H1 (cell line): ENCODE measurements around the gene APMAP. TPM values are rescaled to one million over a fixed set of nuclear protein-coding genes. Genes with fewer than 3 reads are reported as not detected.
A peak's percentile ranks its signal among the peaks of the same experiment; 100 is the strongest.

Experiments used
- CTCF ChIA-PET: fragments of 300-600 bp; sonication (Branson Sonifier 250); formaldehyde crosslinking; loops from one replicate; lab custom pipeline; 2021; ENCODE audit not compliant: partially characterized antibody; lab: Charles Lee
- POLR2A ChIA-PET: fragments of 300-600 bp; sonication (Branson Sonifier 250); formaldehyde crosslinking; loops from one replicate; lab custom pipeline; 2021; ENCODE audit warnings: inconsistent platforms; ENCODE audit not compliant: partially characterized antibody; lab: Charles Lee
- DNase-seq, 2 experiments: peaks; one replicate each; pipeline versions ENCODE4 v3.0.0 to v3.0.0-alpha.2; 2010 to 2022; ENCODE audit warnings: low spot score in 2 of 2, low read depth in 1 of 2, mixed read lengths in 1 of 2
- FAIRE-seq: peaks from 2 replicates; lab custom pipeline; 2011; peaks lifted over from hg19 to GRCh38; lab: Jason Lieb, UNC
- H2AFZ ChIP-seq: 2 replicates; pipeline ENCODE4 v1.8.1; 2012; ENCODE audit warnings: low read length, inconsistent platforms
- H2AK5ac ChIP-seq: 2 replicates; pipeline ENCODE4 v1.6.1; 2013; ENCODE audit warnings: low read depth, low read length
- H2BK120ac ChIP-seq: replicated peaks from 2 replicates; pipeline ENCODE3; 2013; ENCODE audit warnings: low read depth, low read length, inconsistent platforms
- H2BK12ac ChIP-seq: 2 replicates; pipeline ENCODE4 v1.6.1; 2013; ENCODE audit warnings: low read depth, low read length
- H2BK15ac ChIP-seq: 2 replicates; pipeline ENCODE4 v1.6.1; 2013; ENCODE audit warnings: low read length
- H2BK20ac ChIP-seq: 2 replicates; pipeline ENCODE4 v1.6.1; 2013; ENCODE audit warnings: low read length
- H2BK5ac ChIP-seq: 2 replicates; pipeline ENCODE4 v1.6.1; 2013; ENCODE audit warnings: low read depth, low read length
- H3K14ac ChIP-seq: 2 replicates; pipeline ENCODE4 v1.6.1; 2013; ENCODE audit warnings: inconsistent platforms; ENCODE audit not compliant: insufficient read length
- H3K18ac ChIP-seq: 2 replicates; pipeline ENCODE4 v1.6.1; 2013; ENCODE audit warnings: low read length; ENCODE audit errors: extremely low read depth
- H3K23ac ChIP-seq: 2 replicates; pipeline ENCODE4 v1.6.1; 2013; ENCODE audit warnings: inconsistent platforms; ENCODE audit not compliant: insufficient read length
- H3K23me2 ChIP-seq: 2 replicates; pipeline ENCODE4 v1.6.1; 2013; ENCODE audit warnings: low read depth, low read length
- H3K27ac ChIP-seq: 2 replicates; pipeline ENCODE4 v1.6.1; 2011; ENCODE audit warnings: low read depth, low read length, inconsistent platforms
- H3K27me3 ChIP-seq, 4 experiments: replicated peaks in 1 of 4; 1 replicate in 1 of 4; 2 replicates in 3 of 4; pipeline versions ENCODE4 v1.6.1 to v1.8.1; 2011 to 2013; ENCODE audit warnings: low read length in 3 of 4, mild to moderate bottlenecking in 3 of 4, inconsistent platforms in 2 of 4, mixed read lengths in 2 of 4, moderate library complexity in 1 of 4; ENCODE audit not compliant: control insufficient read depth in 3 of 4, insufficient read depth in 3 of 4; ENCODE audit errors: extremely low read depth in 1 of 4
- H3K36me3 ChIP-seq, 4 experiments: 2 replicates each; pipeline versions ENCODE4 v1.6.1 to v1.8.1; 2011 to 2013; ENCODE audit warnings: mild to moderate bottlenecking in 4 of 4, low read length in 3 of 4, moderate library complexity in 2 of 4, control low read depth in 1 of 4, inconsistent platforms in 1 of 4; ENCODE audit not compliant: insufficient read depth in 4 of 4, control insufficient read depth in 2 of 4
- H3K4ac ChIP-seq: replicated peaks from 2 replicates; pipeline ENCODE3; 2013; ENCODE audit warnings: low read length, low read depth, mixed read lengths, inconsistent platforms; ENCODE audit not compliant: insufficient read length
- H3K4me1 ChIP-seq, 4 experiments: replicated peaks in 1 of 4; 1 replicate in 1 of 4; 2 replicates in 3 of 4; pipeline versions ENCODE4 v1.6.1 to v1.8.1; 2011 to 2013; ENCODE audit warnings: low read length in 3 of 4, inconsistent platforms in 2 of 4, mixed read lengths in 1 of 4; ENCODE audit not compliant: insufficient read depth in 4 of 4, control insufficient read depth in 3 of 4
- H3K4me2 ChIP-seq, 2 experiments: 2 replicates each; pipeline versions ENCODE4 v1.6.1 to v1.8.1; 2011 to 2013; ENCODE audit warnings: low read depth in 2 of 2, low read length in 2 of 2, control low read depth in 1 of 2, inconsistent platforms in 1 of 2, mild to moderate bottlenecking in 1 of 2; ENCODE audit not compliant: insufficient read depth in 1 of 2
- H3K4me3 ChIP-seq, 4 experiments: fragments of 200-600, 300-600 bp in 1 of 4; sonication (generic), shearing (Covaris generic), sonication (Bioruptor Twin) in 1 of 4; 2 replicates each; pipeline versions ENCODE4 v1.5.1 to v1.8.1; 2011 to 2016; ENCODE audit warnings: low read length in 4 of 4, low read depth in 3 of 4, control low read depth in 2 of 4, inconsistent platforms in 2 of 4, mild to moderate bottlenecking in 2 of 4, mixed read lengths in 1 of 4, moderate library complexity in 1 of 4; ENCODE audit not compliant: insufficient read depth in 2 of 4; ENCODE audit errors: extremely low read depth in 1 of 4
- H3K56ac ChIP-seq: replicated peaks from 2 replicates; pipeline ENCODE3; 2013; ENCODE audit warnings: low read depth, mild to moderate bottlenecking, mixed read lengths, low read length, inconsistent platforms; ENCODE audit not compliant: insufficient read length
- H3K79me1 ChIP-seq: 2 replicates; pipeline ENCODE4 v1.6.1; 2013; ENCODE audit warnings: low read depth, low read length, control low read depth
- H3K79me2 ChIP-seq, 2 experiments: 2 replicates each; pipeline versions ENCODE4 v1.6.1 to v1.8.1; 2012 to 2013; ENCODE audit warnings: low read length in 2 of 2, mild to moderate bottlenecking in 2 of 2, inconsistent platforms in 1 of 2; ENCODE audit not compliant: insufficient read depth in 2 of 2, control insufficient read depth in 1 of 2
- H3K9ac ChIP-seq, 4 experiments: replicated peaks in 1 of 4; 1 replicate in 1 of 4; 2 replicates in 3 of 4; pipeline versions ENCODE4 v1.6.1 to v1.8.1; 2011 to 2013; ENCODE audit warnings: low read depth in 3 of 4, low read length in 3 of 4, control low read depth in 2 of 4, mild to moderate bottlenecking in 2 of 4, moderate library complexity in 2 of 4, inconsistent platforms in 1 of 4; ENCODE audit errors: extremely low read depth in 1 of 4
- H3K9me3 ChIP-seq, 2 experiments: 2 replicates each; pipeline versions ENCODE4 v1.6.1 to v1.8.1; 2012 to 2013; ENCODE audit warnings: mild to moderate bottlenecking in 2 of 2, moderate library complexity in 2 of 2, control low read depth in 1 of 2, inconsistent platforms in 1 of 2, low read depth in 1 of 2, low read length in 1 of 2, mixed read lengths in 1 of 2; ENCODE audit not compliant: insufficient read depth in 2 of 2
- H4K20me1 ChIP-seq, 2 experiments: replicated peaks in 1 of 2; 2 replicates each; pipeline versions ENCODE3 to v1.8.1; 2011 to 2013; ENCODE audit warnings: inconsistent platforms in 2 of 2, low read length in 2 of 2, mild to moderate bottlenecking in 1 of 2; ENCODE audit not compliant: insufficient read depth in 2 of 2, control insufficient read depth in 1 of 2
- H4K5ac ChIP-seq: 2 replicates; pipeline ENCODE4 v1.6.1; 2013; ENCODE audit warnings: low read length, low read depth, mixed read lengths, inconsistent platforms; ENCODE audit not compliant: insufficient read length
- H4K8ac ChIP-seq: 2 replicates; pipeline ENCODE4 v1.8.0; 2013; ENCODE audit warnings: mild to moderate bottlenecking, moderate library complexity, low read length, inconsistent platforms; ENCODE audit not compliant: insufficient read depth; ENCODE audit errors: extremely low read depth
- H4K91ac ChIP-seq: replicated peaks from 2 replicates; pipeline ENCODE3; 2013; ENCODE audit warnings: low read length, mixed read lengths, inconsistent platforms; ENCODE audit not compliant: insufficient read length
- BRCA1 ChIP-seq: IDR thresholded peaks from 2 replicates; pipeline ENCODE4 v1.6.1; 2012; ENCODE audit warnings: low read depth, low read length, improper control_type of control experiment
- HDAC6 ChIP-seq: IDR thresholded peaks from one replicate; pipeline ENCODE4 v1.7.1; 2012; ENCODE audit warnings: low read depth, mild to moderate bottlenecking, inconsistent platforms, low read length, moderate library complexity
- MAFK ChIP-seq: IDR thresholded peaks from 2 replicates; pipeline ENCODE4 v1.6.1; 2012; ENCODE audit warnings: low read depth, mild to moderate bottlenecking, improper control_type of control experiment, low read length
- SIN3A ChIP-seq, 2 experiments: IDR thresholded peaks in 1 of 2; conservative IDR thresholded peaks in 1 of 2; 2 replicates each; pipeline ENCODE4 v1.6.1; 2011 to 2012; ENCODE audit warnings: low read length in 2 of 2, improper control_type of control experiment in 1 of 2, low read depth in 1 of 2, mild to moderate bottlenecking in 1 of 2
- TCF12 ChIP-seq: IDR thresholded peaks from 2 replicates; pipeline ENCODE4 v1.6.1; 2011; ENCODE audit warnings: low read depth, mild to moderate bottlenecking, low read length
- WGBS, 2 experiments: shearing (Covaris generic) in 1 of 2; methylation state at CpG; one replicate each; pipeline versions ENCODE4 v1.1.6 to v1.1.7; 2013 to 2015; ENCODE audit warnings: low lambda C conversion rate in 2 of 2, mixed read lengths in 2 of 2, inconsistent platforms in 1 of 2, low coverage in 1 of 2, missing lambda C conversion rate in 1 of 2; ENCODE audit not compliant: insufficient replicate concordance in 2 of 2, insufficient coverage in 1 of 2, insufficient read length in 1 of 2; ENCODE audit errors: extremely low coverage in 1 of 2, missing lambda C conversion rate in 1 of 2; 5-methylcytosine and 5-hydroxymethylcytosine counted together
- polyA plus RNA-seq, 7 experiments: library from polyadenylated mRNA; depleted of rRNA in 3 of 7; stranded (reverse) in 5 of 7; unstranded in 2 of 7; fragments of >200 nt in 5 of 7; fragments of 200-250 nt in 2 of 7; gene quantifications; 1 replicate in 5 of 7; 2 replicates in 1 of 7; 4 replicates in 1 of 7; pipeline versions ENCODE4 v1.2.1 to v1.2.3, GENCODE V29; 2011 to 2013; ENCODE audit warnings: missing spikeins in 2 of 7, mixed read lengths in 2 of 7
- total RNA-seq: library from RNA; stranded (reverse); fragmentation: NEBNext Ultra II Directional; extraction: Animal tissue kit (Norgen Biotek cat#: 25700); gene quantifications from 2 replicates; pipeline ENCODE4 v1.2.1, GENCODE V29; 2021
- TF ChIP-seq, protein P1 (sequence below): IDR thresholded peaks from 2 replicates; pipeline ENCODE4 v1.6.1; 2012; ENCODE audit warnings: low read length, inconsistent platforms

APMAP gene
- total and polyA plus RNA-seq, 2 of the 8 experiments (the other 6 are each of a cell fraction or from before 2014, with no cell fraction given), result 31.3 to 66.0 TPM

GRCh38 chr20:24914388-24915241 lies 77.9 kb downstream of the APMAP start:
- H2BK5ac ChIP-seq, result no peak overlapping the region
- H4K8ac ChIP-seq, result no peak overlapping the region
- H3K23me2 ChIP-seq, result no peaks in the 10 kb centered on the region
- H2BK20ac ChIP-seq, result no peak overlapping the region
- no peak overlapping the region for H3K9ac ChIP-seq
- H3K18ac ChIP-seq, result no peak overlapping the region
- H2BK120ac ChIP-seq, result no peak overlapping the region
- CTCF ChIA-PET, result interaction anchor here (0.6 to 7.1 kb wide), 5 partner anchors 16 to 754 kb away, joined by 3 to 48 read pairs (median 4); no protein-coding TSS in a partner anchor
- no peak overlapping the region for H3K14ac ChIP-seq
- no peak overlapping the region for H4K5ac ChIP-seq
- peak in 1 of 2 experiments; percentile 29 for DNase-seq
- no peak overlapping the region for H2BK15ac ChIP-seq
- H3K4me1 ChIP-seq, result 0 out of 7 replicates have a peak, but pooled peaks cover 0 to 2% (median 0%) of the 10 kb centered on the region in 4 experiments
- H4K91ac ChIP-seq, result no peak overlapping the region
- no peak overlapping the region for H3K4ac ChIP-seq
- no peak overlapping the region for H3K4me3 ChIP-seq
- H2AFZ ChIP-seq, result no peak overlapping the region
- 86% methylated on average over 14 of the region's 14 CpGs; no CpG with 5 or more reads in 1 of the 2 experiments for WGBS, 2 experiments
- TF ChIP-seq MAFK (no peak), HDAC6 (no peak), SIN3A (conservative IDR thresholded peaks at IDR 0.05 in 1 of 2, IDR thresholded peaks at IDR 0.05 in 1 of 2; ENCODE audit: low read depth in 1 of 2, low read length in 2 of 2) (no peak), BRCA1 (no peak), TCF12 (no peak)
- TF ChIP-seq, protein P1, sequence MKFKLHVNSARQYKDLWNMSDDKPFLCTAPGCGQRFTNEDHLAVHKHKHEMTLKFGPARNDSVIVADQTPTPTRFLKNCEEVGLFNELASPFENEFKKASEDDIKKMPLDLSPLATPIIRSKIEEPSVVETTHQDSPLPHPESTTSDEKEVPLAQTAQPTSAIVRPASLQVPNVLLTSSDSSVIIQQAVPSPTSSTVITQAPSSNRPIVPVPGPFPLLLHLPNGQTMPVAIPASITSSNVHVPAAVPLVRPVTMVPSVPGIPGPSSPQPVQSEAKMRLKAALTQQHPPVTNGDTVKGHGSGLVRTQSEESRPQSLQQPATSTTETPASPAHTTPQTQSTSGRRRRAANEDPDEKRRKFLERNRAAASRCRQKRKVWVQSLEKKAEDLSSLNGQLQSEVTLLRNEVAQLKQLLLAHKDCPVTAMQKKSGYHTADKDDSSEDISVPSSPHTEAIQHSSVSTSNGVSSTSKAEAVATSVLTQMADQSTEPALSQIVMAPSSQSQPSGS, result no peak
- TF ChIP-seq, all 59 proteins: peak for 0
- no peak for FAIRE-seq
- Histone ChIP-seq H2BK12ac (no peak overlapping the region), H3K9me3 (no peaks in the 10 kb centered on the region), H3K23ac (no peak overlapping the region), H3K79me1 (no peaks in the 10 kb centered on the region), H3K56ac (no peak overlapping the region), H3K27me3 (no peaks in the 10 kb centered on the region; a peak in 1 of 7 replicates), H3K79me2 (no peaks in the 10 kb centered on the region), H3K27ac (no peak overlapping the region), H3K36me3 (no peaks in the 10 kb centered on the region), H2AK5ac (no peak overlapping the region), H3K4me2 (no peak overlapping the region), H4K20me1 (no peaks in the 10 kb centered on the region)
- POLR2A ChIA-PET, result no interaction called here
